ENCODE data around the gene UST. TPM values are rescaled to one million over a fixed set of nuclear protein-coding genes. Genes with fewer than 3 reads are reported as not detected.

UST gene
- total RNA-seq, 6 experiments from 2014 or later = 0.44 to 1.9 (median 0.91) TPM

DNA sequence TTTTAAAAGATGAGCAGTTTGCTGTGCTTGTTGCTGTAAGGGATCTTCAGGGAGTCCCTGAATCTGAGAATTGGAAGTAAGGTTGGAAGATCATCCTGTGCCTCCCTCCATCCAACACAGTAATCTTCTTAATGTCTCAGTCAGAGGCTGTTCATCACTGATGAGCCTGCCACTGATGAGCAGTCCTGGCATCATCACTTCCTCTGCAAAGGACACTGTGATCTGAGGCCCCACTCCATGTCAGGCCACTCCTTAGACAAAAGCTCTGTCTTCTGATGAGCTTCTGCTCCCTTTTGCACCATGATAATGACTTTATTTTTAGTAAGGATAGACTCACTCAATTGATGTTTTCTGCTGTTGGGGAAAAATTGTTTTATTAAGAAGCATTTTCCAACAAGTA is 121.0 kb downstream of the UST start:
- H3K4me3 ChIP-seq = no peak overlapping the region
- no peak overlapping the region for H3K27ac ChIP-seq
- TF ChIP-seq, protein P1, sequence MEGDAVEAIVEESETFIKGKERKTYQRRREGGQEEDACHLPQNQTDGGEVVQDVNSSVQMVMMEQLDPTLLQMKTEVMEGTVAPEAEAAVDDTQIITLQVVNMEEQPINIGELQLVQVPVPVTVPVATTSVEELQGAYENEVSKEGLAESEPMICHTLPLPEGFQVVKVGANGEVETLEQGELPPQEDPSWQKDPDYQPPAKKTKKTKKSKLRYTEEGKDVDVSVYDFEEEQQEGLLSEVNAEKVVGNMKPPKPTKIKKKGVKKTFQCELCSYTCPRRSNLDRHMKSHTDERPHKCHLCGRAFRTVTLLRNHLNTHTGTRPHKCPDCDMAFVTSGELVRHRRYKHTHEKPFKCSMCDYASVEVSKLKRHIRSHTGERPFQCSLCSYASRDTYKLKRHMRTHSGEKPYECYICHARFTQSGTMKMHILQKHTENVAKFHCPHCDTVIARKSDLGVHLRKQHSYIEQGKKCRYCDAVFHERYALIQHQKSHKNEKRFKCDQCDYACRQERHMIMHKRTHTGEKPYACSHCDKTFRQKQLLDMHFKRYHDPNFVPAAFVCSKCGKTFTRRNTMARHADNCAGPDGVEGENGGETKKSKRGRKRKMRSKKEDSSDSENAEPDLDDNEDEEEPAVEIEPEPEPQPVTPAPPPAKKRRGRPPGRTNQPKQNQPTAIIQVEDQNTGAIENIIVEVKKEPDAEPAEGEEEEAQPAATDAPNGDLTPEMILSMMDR (IDR thresholded peaks at IDR 0.05) = no peak
- no peak for TF ChIP-seq POLR2A (IDR thresholded peaks at IDR 0.05)
- ATAC-seq (no peak), DNase-seq (no peak)
- no peaks in the 10 kb centered on the region for H3K27me3 ChIP-seq
- intact Hi-C loops (cut with DNase I) = no loop called here
- H3K36me3 ChIP-seq = no peaks in the 10 kb centered on the region
- no peaks in the 10 kb centered on the region for H3K9me3 ChIP-seq
- H3K4me1 ChIP-seq = no peaks in the 10 kb centered on the region

DNA sequence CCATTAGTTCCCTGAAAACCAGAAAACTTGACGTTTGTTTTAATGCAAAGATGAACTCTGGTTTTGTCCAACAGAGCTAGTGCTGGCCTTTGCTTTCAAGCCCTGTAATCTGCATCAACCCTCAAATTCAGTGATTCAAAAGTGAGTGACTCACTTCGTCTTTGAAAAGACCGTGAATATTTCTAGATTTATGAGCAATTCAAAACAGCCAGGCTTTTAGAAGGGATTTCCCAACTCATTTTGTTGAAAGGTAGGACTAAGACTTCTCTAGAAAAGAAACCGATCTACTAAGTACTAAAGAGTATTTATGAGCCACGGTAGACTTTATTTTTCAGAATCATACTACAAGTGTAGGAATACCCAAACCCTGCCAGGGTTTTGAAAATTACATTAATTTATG is 121.5 kb downstream of the UST start:
- Histone ChIP-seq H3K36me3 (no peaks in the 10 kb centered on the region), H3K4me1 (no peaks in the 10 kb centered on the region), H3K9me3 (no peaks in the 10 kb centered on the region), H3K27ac (no peak overlapping the region), H3K27me3 (no peaks in the 10 kb centered on the region), H3K4me3 (no peak overlapping the region)
- intact Hi-C loops (cut with DNase I) = no loop called here
- ATAC-seq (no peak), DNase-seq (no peak)
- TF ChIP-seq, protein P1 (IDR thresholded peaks at IDR 0.05) = no peak
- TF ChIP-seq POLR2A (IDR thresholded peaks at IDR 0.05) = no peak
- WGBS (ENCODE audit: insufficient coverage, low coverage, low lambda C conversion rate, missing lambda C conversion rate) = 55% methylated on average over 5 of the region's 5 CpGs

DNA sequence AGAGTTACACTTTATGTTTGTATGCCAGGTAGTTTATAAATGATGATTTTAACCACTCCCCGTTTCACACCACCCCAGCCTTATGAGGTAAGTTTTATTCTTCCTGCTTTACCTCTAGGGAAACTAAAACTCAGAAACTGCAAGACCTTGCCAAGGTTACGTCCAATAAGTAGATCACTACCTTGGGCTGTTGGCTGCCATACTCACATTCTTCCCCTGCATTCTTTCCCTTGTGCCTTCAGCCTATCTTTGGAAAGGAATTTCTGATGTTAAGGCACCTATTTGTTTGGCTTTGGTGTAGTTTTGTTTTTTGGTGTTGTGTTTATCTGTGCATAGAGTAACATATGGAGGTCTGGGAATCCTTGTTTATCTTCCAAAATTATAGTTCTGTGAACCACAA is 122.1 kb downstream of the UST start:
- 59% methylated on average over 2 of the region's 2 CpGs for WGBS (ENCODE audit: insufficient coverage, low coverage, low lambda C conversion rate, missing lambda C conversion rate)
- TF ChIP-seq, protein P1 (IDR thresholded peaks at IDR 0.05) = no peak
- no peak for TF ChIP-seq POLR2A (IDR thresholded peaks at IDR 0.05)
- ATAC-seq = no peak
- no peak overlapping the region for H3K27ac ChIP-seq
- no peaks in the 10 kb centered on the region for H3K36me3 ChIP-seq
- H3K9me3 ChIP-seq = no peaks in the 10 kb centered on the region
- no peaks in the 10 kb centered on the region for H3K27me3 ChIP-seq
- no peaks in the 10 kb centered on the region for H3K4me1 ChIP-seq
- intact Hi-C loops (cut with DNase I) = no loop called here
- H3K4me3 ChIP-seq = no peak overlapping the region
- no peak for DNase-seq

DNA sequence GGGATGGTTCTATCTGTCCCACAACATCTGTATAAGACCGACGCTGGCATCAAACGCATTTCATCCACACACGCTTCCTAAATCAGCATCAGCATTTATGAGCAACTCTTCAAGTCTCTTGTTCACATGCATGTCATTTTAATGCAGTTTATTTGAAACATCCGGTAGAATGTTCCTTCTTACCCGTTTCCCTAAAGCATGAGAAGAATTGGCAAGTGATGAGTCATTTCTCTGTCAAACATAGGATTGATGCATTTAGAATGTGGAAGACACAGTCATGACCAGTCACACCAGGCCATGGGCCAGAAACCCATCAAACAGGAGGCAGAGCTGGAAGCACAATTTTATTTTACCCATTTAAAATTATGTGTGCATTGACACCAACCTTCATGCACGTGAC is 122.8 kb downstream of the UST start:
- WGBS (ENCODE audit: insufficient coverage, low coverage, low lambda C conversion rate, missing lambda C conversion rate) = 87% methylated on average over 7 of the region's 7 CpGs
- Histone ChIP-seq H3K27me3 (no peaks in the 10 kb centered on the region), H3K27ac (no peak overlapping the region), H3K4me1 (no peaks in the 10 kb centered on the region), H3K36me3 (no peaks in the 10 kb centered on the region), H3K4me3 (no peak overlapping the region), H3K9me3 (no peaks in the 10 kb centered on the region)
- ATAC-seq (no peak), DNase-seq (no peak)
- intact Hi-C loops (cut with DNase I) = no loop called here
- TF ChIP-seq POLR2A (IDR thresholded peaks at IDR 0.05) = no peak
- TF ChIP-seq, protein P1 (IDR thresholded peaks at IDR 0.05) = no peak

DNA sequence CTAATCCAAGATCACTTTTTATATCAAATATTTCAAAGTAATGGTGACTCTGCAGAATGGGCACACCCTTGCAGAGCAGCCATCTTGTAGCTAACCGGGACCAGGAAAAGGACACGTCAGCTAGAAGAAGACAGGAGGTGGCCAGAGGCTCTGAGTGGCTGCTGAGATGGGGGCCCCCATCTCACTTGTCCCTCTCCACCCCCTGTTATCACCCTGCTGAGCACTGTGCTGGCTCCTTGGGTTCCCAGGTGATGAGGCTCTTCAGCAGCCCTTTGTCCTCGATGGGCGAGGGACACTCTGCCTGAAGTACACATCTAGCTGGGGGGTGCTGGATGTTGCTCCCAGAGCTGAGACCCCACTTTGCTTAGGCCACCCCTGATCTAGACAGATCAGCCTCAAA is 126.3 kb downstream of the UST start:
- intact Hi-C loops (cut with DNase I) = no loop called here
- WGBS (ENCODE audit: insufficient coverage, low coverage, low lambda C conversion rate, missing lambda C conversion rate) = 93% methylated on average over 2 of the region's 4 CpGs
- no peak for DNase-seq
- no peak overlapping the region for H3K4me3 ChIP-seq
- ATAC-seq = no peak
- no peak for TF ChIP-seq POLR2A (IDR thresholded peaks at IDR 0.05)
- TF ChIP-seq, protein P1 (IDR thresholded peaks at IDR 0.05) = no peak
- no peak overlapping the region for H3K27ac ChIP-seq
- H3K36me3 ChIP-seq = no peaks in the 10 kb centered on the region
- no peaks in the 10 kb centered on the region for H3K4me1 ChIP-seq
- H3K9me3 ChIP-seq = no peaks in the 10 kb centered on the region
- H3K27me3 ChIP-seq = no peaks in the 10 kb centered on the region

Data from right lobe of liver (tissue), 6 donors.